WTC11 (cell line): ENCODE results near the gene ZBP1.

ENCODE experiments used
- CREB1 ChIP-seq: sonication (generic); formaldehyde crosslinking; IDR thresholded peaks from 2 replicates; pipeline ENCODE4 v1.8.0; 2023; ENCODE audit warnings: mild to moderate bottlenecking, missing genetic modification reagents
- E2F5 ChIP-seq: sonication (generic); formaldehyde crosslinking; IDR thresholded peaks from 2 replicates; pipeline ENCODE4 v1.8.1; 2022; ENCODE audit warnings: mild to moderate bottlenecking, moderate library complexity, missing genetic modification reagents
- NR3C1 ChIP-seq: sonication (generic); formaldehyde crosslinking; conservative IDR thresholded peaks from 2 replicates; pipeline ENCODE4 v1.8.1; 2023; ENCODE audit warnings: low read depth, mild to moderate bottlenecking, missing genetic modification reagents

- TF ChIP-seq E2F5 (CRISPR knock-in tag) (no peak), CREB1 (CRISPR knock-in tag) (no peak), NR3C1 (no peak)
Observed at GRCh38 chr20:57617079-57617795, 3.0 kb downstream of the ZBP1 start.
